Thyroid gland (tissue), 4 donors: ENCODE data around the gene DYNLL1.

Source experiments
- POLR2A ChIP-seq, 2 donors: fragments of 450-650 bp; IDR thresholded peaks; one replicate each; pipeline ENCODE4 v1.6.1; 2017; ENCODE audit warnings: antibody characterized with exemption in 2 of 2, mild to moderate bottlenecking in 2 of 2, moderate library complexity in 1 of 2
- TF ChIP-seq, protein P1 (sequence below), 6 experiments: fragments of 200-600 bp in 3 of 6; fragments of 450-650 bp in 3 of 6; sonication (generic) in 3 of 6; IDR thresholded peaks; one replicate each; pipeline ENCODE4 v1.5.1; 2016 to 2019; ENCODE audit warnings: antibody characterized with exemption in 6 of 6, mild to moderate bottlenecking in 2 of 6, inconsistent platforms in 1 of 6, moderate library complexity in 1 of 6

DNA sequence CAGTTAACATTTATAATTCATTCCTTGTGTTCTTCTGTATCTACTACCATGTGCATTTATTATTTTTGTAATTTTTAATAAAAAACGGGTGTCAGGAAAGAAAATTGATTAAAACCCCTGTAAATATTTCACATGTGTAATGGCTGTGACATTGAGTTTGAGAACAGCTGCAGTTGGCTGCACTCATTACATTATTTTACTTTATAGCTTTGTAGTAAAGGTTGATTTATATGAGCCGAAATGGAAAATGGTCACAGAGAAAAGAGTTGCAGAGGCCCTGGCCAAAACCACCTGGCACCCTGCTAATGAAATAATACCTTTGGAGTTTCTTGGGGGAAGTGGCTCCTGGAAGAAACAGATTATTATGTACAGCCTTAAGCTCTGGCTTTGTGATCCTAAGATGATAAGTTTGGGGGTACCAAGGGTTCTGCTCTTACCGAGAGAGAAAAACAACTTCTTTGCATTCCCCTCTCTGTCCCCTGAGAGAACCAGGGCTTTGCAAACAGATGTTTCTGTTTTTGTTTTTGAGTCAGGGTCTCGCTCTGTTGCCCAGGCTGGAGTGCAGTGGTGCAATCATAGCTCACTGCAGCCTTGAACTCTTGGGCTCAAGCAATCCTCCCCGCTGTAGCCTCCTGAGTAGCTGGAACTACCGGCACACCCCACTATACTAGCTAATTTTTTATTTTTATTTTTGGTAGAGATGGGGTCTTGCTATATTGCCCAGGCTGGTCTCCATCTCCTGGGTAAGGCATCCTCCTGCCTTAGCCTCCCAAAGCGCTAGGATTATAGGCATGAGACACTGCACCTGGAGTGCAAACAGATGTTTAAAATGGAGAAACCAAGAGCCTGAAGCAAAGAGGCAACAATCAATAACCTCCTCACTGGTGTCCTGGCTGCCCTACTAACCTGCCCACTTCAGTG, 9.7 kb upstream of the DYNLL1 start:
- TF ChIP-seq, protein P1, sequence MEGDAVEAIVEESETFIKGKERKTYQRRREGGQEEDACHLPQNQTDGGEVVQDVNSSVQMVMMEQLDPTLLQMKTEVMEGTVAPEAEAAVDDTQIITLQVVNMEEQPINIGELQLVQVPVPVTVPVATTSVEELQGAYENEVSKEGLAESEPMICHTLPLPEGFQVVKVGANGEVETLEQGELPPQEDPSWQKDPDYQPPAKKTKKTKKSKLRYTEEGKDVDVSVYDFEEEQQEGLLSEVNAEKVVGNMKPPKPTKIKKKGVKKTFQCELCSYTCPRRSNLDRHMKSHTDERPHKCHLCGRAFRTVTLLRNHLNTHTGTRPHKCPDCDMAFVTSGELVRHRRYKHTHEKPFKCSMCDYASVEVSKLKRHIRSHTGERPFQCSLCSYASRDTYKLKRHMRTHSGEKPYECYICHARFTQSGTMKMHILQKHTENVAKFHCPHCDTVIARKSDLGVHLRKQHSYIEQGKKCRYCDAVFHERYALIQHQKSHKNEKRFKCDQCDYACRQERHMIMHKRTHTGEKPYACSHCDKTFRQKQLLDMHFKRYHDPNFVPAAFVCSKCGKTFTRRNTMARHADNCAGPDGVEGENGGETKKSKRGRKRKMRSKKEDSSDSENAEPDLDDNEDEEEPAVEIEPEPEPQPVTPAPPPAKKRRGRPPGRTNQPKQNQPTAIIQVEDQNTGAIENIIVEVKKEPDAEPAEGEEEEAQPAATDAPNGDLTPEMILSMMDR (IDR thresholded peaks at IDR 0.05) = no peak
- no peak for TF ChIP-seq POLR2A (IDR thresholded peaks at IDR 0.05)
